HCT116 (cell line): ENCODE measurements around the gene COL4A4.

Experiments used
- CBX3 ChIP-seq: IDR thresholded peaks from 2 replicates; pipeline ENCODE4 v1.6.1; 2012; ENCODE audit warnings: low read depth
- CEBPB ChIP-seq: IDR thresholded peaks from 2 replicates; pipeline ENCODE4 v1.6.1; 2012; ENCODE audit warnings: low read depth
- EGR1 ChIP-seq: IDR thresholded peaks from 2 replicates; pipeline ENCODE4 v1.6.1; 2012; ENCODE audit warnings: low read depth
- EZH2 ChIP-seq: fragments of 200-600 bp; sonication (generic); IDR thresholded peaks from 2 replicates; pipeline ENCODE4 v1.6.1; 2017; ENCODE audit warnings: antibody characterized with exemption, mixed run types
- EZH2phosphoT487 ChIP-seq: fragments of 200-600 bp; IDR thresholded peaks from 2 replicates; pipeline ENCODE4 v1.6.1; 2018; ENCODE audit warnings: antibody characterized with exemption, borderline replicate concordance
- FOSL1 ChIP-seq: IDR thresholded peaks from 2 replicates; pipeline ENCODE4 v1.6.1; 2012; ENCODE audit warnings: low read depth
- POLR2A ChIP-seq: IDR thresholded peaks from 2 replicates; pipeline ENCODE4 v1.7.0; 2011; ENCODE audit warnings: borderline replicate concordance; ENCODE audit not compliant: insufficient read depth, insufficient read length; ENCODE audit errors: extremely low read depth
- SIN3A ChIP-seq: IDR thresholded peaks from 2 replicates; pipeline ENCODE4 v1.6.1; 2012; ENCODE audit warnings: low read depth
- TCF7L2 ChIP-seq: IDR thresholded peaks from 2 replicates; pipeline ENCODE4 v1.7.0; 2011; ENCODE audit warnings: borderline replicate concordance, inconsistent platforms; ENCODE audit not compliant: insufficient read depth, insufficient read length; ENCODE audit errors: extremely low read depth
- TF ChIP-seq, protein P1 (sequence below), 3 experiments: fragments of 200-600 bp in 1 of 3; sonication (generic) in 1 of 3; IDR thresholded peaks in 2 of 3; conservative IDR thresholded peaks in 1 of 3; 2 replicates each; pipeline ENCODE4 v1.5.1; 2012 to 2017; ENCODE audit warnings: low read depth in 2 of 3, low read length in 2 of 3, antibody characterized with exemption in 1 of 3, borderline replicate concordance in 1 of 3, control low read depth in 1 of 3, mild to moderate bottlenecking in 1 of 3, mixed read lengths in 1 of 3, mixed run types in 1 of 3, moderate library complexity in 1 of 3; ENCODE audit not compliant: insufficient read depth in 1 of 3
- TF ChIP-seq, protein P2 (sequence below): IDR thresholded peaks from 2 replicates; pipeline ENCODE4 v1.6.1; 2012

DNA sequence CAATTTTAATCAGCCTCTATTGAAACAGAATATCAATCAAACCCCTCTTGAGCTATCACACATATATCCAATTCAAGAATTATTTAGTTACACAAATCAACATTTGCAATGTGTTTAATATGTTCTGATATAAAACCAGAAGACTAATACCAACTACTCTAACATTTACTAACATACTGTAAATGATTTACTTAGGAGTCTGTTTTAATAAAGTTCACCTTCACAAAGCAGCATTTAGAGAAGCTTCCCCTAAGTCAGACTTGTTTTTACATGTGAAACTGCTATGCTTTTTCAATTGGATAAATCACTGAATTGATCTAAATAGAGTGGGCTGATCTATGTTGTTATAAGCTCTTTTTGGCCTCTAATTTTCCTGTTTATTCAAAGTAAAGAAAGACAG lies 18.8 kb upstream of the COL4A4 start:
- no peak for TF ChIP-seq POLR2A
- no peak for TF ChIP-seq EZH2
- no peak for TF ChIP-seq EGR1
- TF ChIP-seq EZH2phosphoT487 = no peak
- TF ChIP-seq, protein P1, sequence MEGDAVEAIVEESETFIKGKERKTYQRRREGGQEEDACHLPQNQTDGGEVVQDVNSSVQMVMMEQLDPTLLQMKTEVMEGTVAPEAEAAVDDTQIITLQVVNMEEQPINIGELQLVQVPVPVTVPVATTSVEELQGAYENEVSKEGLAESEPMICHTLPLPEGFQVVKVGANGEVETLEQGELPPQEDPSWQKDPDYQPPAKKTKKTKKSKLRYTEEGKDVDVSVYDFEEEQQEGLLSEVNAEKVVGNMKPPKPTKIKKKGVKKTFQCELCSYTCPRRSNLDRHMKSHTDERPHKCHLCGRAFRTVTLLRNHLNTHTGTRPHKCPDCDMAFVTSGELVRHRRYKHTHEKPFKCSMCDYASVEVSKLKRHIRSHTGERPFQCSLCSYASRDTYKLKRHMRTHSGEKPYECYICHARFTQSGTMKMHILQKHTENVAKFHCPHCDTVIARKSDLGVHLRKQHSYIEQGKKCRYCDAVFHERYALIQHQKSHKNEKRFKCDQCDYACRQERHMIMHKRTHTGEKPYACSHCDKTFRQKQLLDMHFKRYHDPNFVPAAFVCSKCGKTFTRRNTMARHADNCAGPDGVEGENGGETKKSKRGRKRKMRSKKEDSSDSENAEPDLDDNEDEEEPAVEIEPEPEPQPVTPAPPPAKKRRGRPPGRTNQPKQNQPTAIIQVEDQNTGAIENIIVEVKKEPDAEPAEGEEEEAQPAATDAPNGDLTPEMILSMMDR (IDR thresholded peaks at IDR 0.05 in 2 of 3, conservative IDR thresholded peaks at IDR 0.05 in 1 of 3; ENCODE audit: borderline replicate concordance in 1 of 3, insufficient read depth in 1 of 3, low read depth in 2 of 3, low read length in 2 of 3) = no peak
- TF ChIP-seq, protein P2, sequence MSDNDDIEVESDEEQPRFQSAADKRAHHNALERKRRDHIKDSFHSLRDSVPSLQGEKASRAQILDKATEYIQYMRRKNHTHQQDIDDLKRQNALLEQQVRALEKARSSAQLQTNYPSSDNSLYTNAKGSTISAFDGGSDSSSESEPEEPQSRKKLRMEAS = no peak
- no peak for TF ChIP-seq SIN3A
- no peak for TF ChIP-seq CEBPB
- no peak for TF ChIP-seq TCF7L2
- no peak for TF ChIP-seq CBX3
- TF ChIP-seq FOSL1 = no peak
